Neural progenitor cell (in vitro differentiated cells): ENCODE measurements around the gene LZTFL1.

ENCODE experiments used
- CTCF ChIP-seq: fragments of 200-600 bp; sonication (generic); IDR thresholded peaks from 2 replicates; pipeline ENCODE4 v1.5.1; 2017; ENCODE audit warnings: antibody characterized with exemption, mild to moderate bottlenecking
- EZH2 ChIP-seq: fragments of 200-600 bp; sonication (generic); IDR thresholded peaks from 2 replicates; pipeline ENCODE4 v1.6.1; 2017; ENCODE audit warnings: antibody characterized with exemption, mild to moderate bottlenecking, moderate library complexity

- TF ChIP-seq CTCF: no peak
- no peak for TF ChIP-seq EZH2
Observed at GRCh38 chr3:45864760-45865519, 23.0 kb upstream of the LZTFL1 start.
